Activated CD8-positive, alpha-beta memory T cell treated with anti-CD3 and anti-CD28 coated beads for 36 hours (primary cell): Measurements from ENCODE around the gene NCAM1. TPM values are rescaled to one million over a fixed set of nuclear protein-coding genes. Genes with fewer than 3 reads are reported as not detected.

ENCODE experiments used
- CTCF ChIA-PET: fragments of 350-600 bp; sonication (Branson Sonifier 250); formaldehyde crosslinking; loops from one replicate; lab custom pipeline; 2021; ENCODE audit warnings: antibody characterized with exemption; lab: Charles Lee
- POLR2A ChIA-PET: fragments of 350-600 bp; sonication (Branson Sonifier 250); formaldehyde crosslinking; loops from one replicate; lab custom pipeline; 2021; ENCODE audit warnings: antibody characterized with exemption; lab: Charles Lee
- total RNA-seq, 2 experiments: library from RNA; stranded (reverse); gene quantifications; one replicate each; pipeline ENCODE4 v1.2.3, GENCODE V29; 2021

Gene NCAM1
- total RNA-seq, 2 experiments from 2014 or later, result 0.11 TPM; not detected in 1

- ChIA-PET CTCF (interaction anchor here (1.7 kb wide), 1 partner anchor 459 kb away, joined by 6 read pairs; the partner anchor contains the start of gene ZW10), POLR2A (no interaction called here)
These were observed 352.4 kb downstream of the NCAM1 start for GRCh38 chr11:113313601-113314000.

GRCh38 chr11:113314065-113314388 lies 352.8 kb downstream of the NCAM1 start:
- POLR2A ChIA-PET, result interaction anchor here (0.9 kb wide), 1 partner anchor 71 kb away, joined by 3 read pairs; no protein-coding TSS in a partner anchor
- CTCF ChIA-PET, result interaction anchor here (0.9 to 1.7 kb wide), 2 partner anchors 8 to 459 kb away, joined by 3 to 6 read pairs; partner anchors contain the start of gene ZW10

DNA sequence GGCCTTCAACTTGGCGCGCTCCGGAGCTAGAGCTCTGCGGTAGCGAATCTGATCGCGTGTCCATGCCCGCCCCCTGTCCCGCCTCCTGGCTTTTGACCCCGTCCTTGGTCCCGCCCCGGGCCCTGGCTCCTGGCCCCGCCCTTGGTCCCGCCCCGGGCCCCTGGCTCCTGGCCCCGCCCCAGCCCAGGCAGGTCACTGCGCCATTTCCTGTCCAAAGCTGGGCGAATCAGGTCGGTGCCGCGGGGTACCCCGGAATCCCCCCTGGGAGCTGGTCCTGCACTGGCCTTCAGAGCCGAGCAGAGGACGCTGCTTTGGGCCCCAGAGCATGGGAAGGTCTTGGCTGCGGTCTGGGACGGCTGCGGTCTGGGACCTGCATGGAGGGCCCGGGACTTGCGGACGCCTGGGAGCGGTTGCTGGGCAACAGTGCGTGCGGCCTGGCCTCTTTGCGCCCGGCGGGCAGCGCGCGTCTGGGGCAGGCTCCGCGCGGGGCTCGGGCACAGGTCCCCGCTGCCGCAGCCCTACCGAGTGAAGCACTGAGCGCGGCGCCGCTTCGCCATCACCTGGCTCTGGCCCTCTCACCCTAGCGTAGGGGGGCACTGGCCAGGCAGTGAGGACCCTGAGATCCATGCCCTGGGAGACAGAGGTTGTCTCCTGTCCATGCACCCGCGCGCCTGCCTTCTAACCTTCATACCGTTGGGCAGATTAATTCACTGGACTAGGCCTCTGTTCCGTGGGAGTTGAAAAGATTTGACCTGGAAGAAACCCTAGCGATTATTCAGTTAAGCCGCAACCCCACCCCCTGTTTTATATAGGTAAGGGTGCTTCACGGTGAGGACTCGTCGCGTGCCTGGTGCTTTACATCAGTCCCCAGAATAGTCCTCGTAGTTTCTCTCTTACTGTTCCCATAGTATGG lies 353.4 kb downstream of the NCAM1 start, which contains the start of gene TTC12:
Gene TTC12, plus strand, starts transcription at position 195 of the 913 bp plus-strand sequence. CDS start 1,675 bp downstream, outside the sequence.
- CTCF ChIA-PET, result interaction anchor here (0.9 to 1.7 kb wide), 2 partner anchors 8 to 458 kb away, joined by 3 to 6 read pairs; partner anchors contain the start of gene ZW10

GRCh38 chr11:113315811-113316210 lies 354.6 kb downstream of the NCAM1 start:
- CTCF ChIA-PET, result no interaction called here
- POLR2A ChIA-PET, result interaction anchor here (0.7 kb wide), 1 partner anchor 255 kb away, joined by 3 read pairs; no protein-coding TSS in a partner anchor

More for the DNA sequence above, 353.4 kb downstream of the NCAM1 start, which contains the start of gene TTC12:
- POLR2A ChIA-PET, result interaction anchor here (0.9 kb wide), 1 partner anchor 72 kb away, joined by 3 read pairs; no protein-coding TSS in a partner anchor

DNA sequence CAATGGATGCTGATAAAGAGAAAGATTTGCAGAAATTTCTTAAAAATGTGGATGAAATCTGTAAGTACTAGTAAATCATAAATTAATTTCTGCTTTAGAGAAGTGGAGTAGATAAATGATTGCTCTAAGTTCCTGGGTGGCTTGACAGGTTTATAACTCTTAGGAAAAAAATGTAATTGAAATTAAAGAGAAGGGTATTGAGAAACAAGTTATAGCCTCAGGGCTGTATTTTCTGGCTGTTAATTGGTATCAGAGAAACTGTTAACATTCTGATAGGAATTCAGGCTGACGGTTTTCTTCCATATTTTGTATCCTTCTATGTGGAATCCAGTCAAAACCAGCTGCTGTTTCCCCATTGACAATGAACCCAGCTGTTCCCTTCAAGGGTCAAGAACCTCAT lies 355.0 kb downstream of the NCAM1 start:
- ChIA-PET POLR2A (interaction anchor here (0.7 kb wide), 1 partner anchor 255 kb away, joined by 3 read pairs; no protein-coding TSS in a partner anchor), CTCF (no interaction called here)

GRCh38 chr11:113317339-113317738 lies 356.1 kb downstream of the NCAM1 start:
- CTCF ChIA-PET, result no interaction called here
- POLR2A ChIA-PET, result no interaction called here

DNA sequence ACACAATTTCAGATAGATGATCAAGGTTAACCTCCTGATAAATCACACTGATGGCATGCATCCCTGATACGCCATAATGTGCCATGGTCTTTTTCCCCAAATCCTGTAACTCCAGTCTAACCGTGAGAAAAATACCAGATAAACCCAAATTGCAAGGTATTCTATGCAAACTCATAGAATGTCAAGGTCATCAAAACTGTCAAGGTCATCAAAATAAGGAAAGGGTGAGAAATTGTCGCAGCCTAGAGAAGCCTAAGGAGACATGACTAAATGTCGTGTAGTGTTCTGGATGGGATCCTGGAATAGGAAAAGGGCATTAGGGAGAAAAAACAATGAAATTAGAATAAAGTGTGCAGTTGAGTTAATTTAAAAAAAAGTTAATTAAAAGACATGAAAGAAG lies 357.9 kb downstream of the NCAM1 start:
- POLR2A ChIA-PET, result no interaction called here
- CTCF ChIA-PET, result no interaction called here

DNA sequence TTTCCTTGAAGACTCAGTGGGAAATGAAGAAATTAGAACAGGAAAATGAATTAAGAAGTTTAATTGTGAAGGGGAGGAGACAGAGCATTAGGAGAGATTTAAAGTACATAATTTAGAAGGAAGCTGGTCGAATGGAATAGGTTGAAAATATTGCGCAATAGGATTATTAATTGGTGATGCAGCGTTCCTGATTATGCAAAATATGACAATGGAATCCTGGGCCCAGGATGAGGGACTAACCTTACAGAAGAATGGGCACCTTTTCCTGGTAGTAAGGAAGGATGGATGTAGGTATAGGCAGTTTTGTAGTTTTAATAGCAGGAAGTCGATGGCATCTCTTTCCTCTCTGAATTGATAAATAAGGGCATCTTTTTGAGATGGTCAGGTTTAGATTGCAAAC lies 360.9 kb downstream of the NCAM1 start:
- ChIA-PET POLR2A (no interaction called here), CTCF (interaction anchor here (0.7 kb wide), 1 partner anchor 1095 kb away, joined by 3 read pairs; no protein-coding TSS in a partner anchor)

DNA sequence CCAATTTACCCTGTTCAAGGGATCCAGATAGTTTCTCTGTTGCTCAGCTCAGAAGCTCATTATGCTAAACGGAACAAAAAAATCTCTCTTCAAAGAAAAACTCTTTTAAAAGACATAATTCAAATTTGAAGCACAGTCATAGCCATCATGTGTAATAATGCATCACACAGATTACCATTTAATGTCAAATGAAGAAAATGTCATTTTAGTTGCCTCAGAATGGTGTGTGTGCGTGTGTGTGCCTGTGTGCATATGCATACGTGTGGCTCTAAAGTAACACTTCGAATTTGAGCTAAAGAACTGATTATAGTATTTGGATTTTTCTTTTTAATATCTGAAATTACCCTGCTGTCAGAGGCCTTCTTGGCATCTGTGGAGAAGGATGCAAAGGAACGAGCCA lies 363.0 kb downstream of the NCAM1 start:
- ChIA-PET CTCF (no interaction called here), POLR2A (no interaction called here)
